DND-41 (cell line): ENCODE results near the gene REEP5.
"Not testable (repeated sequence)": the region's sequence is repeated elsewhere in the genome, so short reads cannot be mapped to it uniquely, and the experiment has no call there.

Source experiments
- ATAC-seq: fragments of 200-7000 bp; cut with Tn5 transposase; 3 replicates; pipeline ENCODE4 v1.9.1; 2021; ENCODE audit warnings: low read depth; ENCODE audit not compliant: insufficient read depth
- DNase-seq: peaks from one replicate; pipeline ENCODE4 v3.0.0-alpha.2; 2020
- H2AFZ ChIP-seq: 2 replicates; pipeline ENCODE4 v1.6.0; 2012; ENCODE audit warnings: low read depth, low read length
- H3K27ac ChIP-seq: 2 replicates; pipeline ENCODE4 v1.5.1; 2012; ENCODE audit warnings: low read length, inconsistent platforms
- H3K27me3 ChIP-seq: fragments of 200-600 bp; sonication (generic); 2 replicates; pipeline ENCODE4 v1.6.0; 2012; ENCODE audit warnings: low read length, mild to moderate bottlenecking, inconsistent platforms; ENCODE audit not compliant: insufficient read depth, poor library complexity
- H3K36me3 ChIP-seq: 2 replicates; pipeline ENCODE4 v1.5.1; 2012; ENCODE audit warnings: low read length, inconsistent platforms; ENCODE audit not compliant: insufficient read depth
- H3K4me1 ChIP-seq: 2 replicates; pipeline ENCODE4 v1.5.1; 2012; ENCODE audit warnings: mild to moderate bottlenecking, low read length; ENCODE audit not compliant: insufficient read depth
- H3K4me2 ChIP-seq: 2 replicates; pipeline ENCODE4 v1.6.0; 2012; ENCODE audit warnings: mild to moderate bottlenecking, moderate library complexity, low read length, inconsistent platforms; ENCODE audit not compliant: insufficient read depth
- H3K4me3 ChIP-seq, 2 experiments: fragments of 200-600 bp in 1 of 2; shearing (Covaris generic) in 1 of 2; 2 replicates each; pipeline ENCODE4 v1.5.1; 2012 to 2016; ENCODE audit warnings: inconsistent platforms in 2 of 2, low read length in 2 of 2, mild to moderate bottlenecking in 2 of 2, low read depth in 1 of 2, moderate library complexity in 1 of 2
- H3K79me2 ChIP-seq: 2 replicates; pipeline ENCODE4 v1.6.0; 2012; ENCODE audit warnings: low read length, inconsistent platforms; ENCODE audit not compliant: insufficient read depth
- H3K9ac ChIP-seq: 2 replicates; pipeline ENCODE4 v1.6.0; 2012; ENCODE audit warnings: low read depth, mild to moderate bottlenecking, inconsistent platforms, low read length, moderate library complexity
- H3K9me3 ChIP-seq: 2 replicates; pipeline ENCODE4 v1.5.1; 2012; ENCODE audit warnings: low read length, moderate library complexity, mild to moderate bottlenecking, inconsistent platforms; ENCODE audit not compliant: insufficient read depth, severe bottlenecking
- H4K20me1 ChIP-seq: 2 replicates; pipeline ENCODE4 v1.6.0; 2012; ENCODE audit warnings: low read length; ENCODE audit not compliant: insufficient read depth
- CTCF ChIP-seq: IDR thresholded peaks from 2 replicates; pipeline ENCODE4 v1.5.1; 2012; ENCODE audit warnings: borderline replicate concordance, low read length, moderate library complexity, mild to moderate bottlenecking; ENCODE audit not compliant: poor library complexity, severe bottlenecking; ENCODE audit errors: extremely low read depth
- EZH2 ChIP-seq: IDR thresholded peaks from 3 replicates; pipeline ENCODE4 v1.6.1; 2012; ENCODE audit warnings: borderline replicate concordance, low read depth, mild to moderate bottlenecking, moderate library complexity, low read length, inconsistent platforms; ENCODE audit not compliant: severe bottlenecking

Gene REEP5

GRCh38 chr5:112907166-112907631, 14.8 kb downstream of the REEP5 start:
- Histone ChIP-seq H3K27me3 (no peaks in the 10 kb centered on the region), H2AFZ (no peak overlapping the region), H4K20me1 (peaks cover 13% of the 10 kb centered on the region), H3K9ac (no peak overlapping the region), H3K9me3 (no peaks in the 10 kb centered on the region), H3K4me2 (no peak overlapping the region), H3K4me3 (no peak overlapping the region), H3K4me1 (no peaks in the 10 kb centered on the region), H3K36me3 (peaks cover 60% of the 10 kb centered on the region), H3K27ac (no peak overlapping the region), H3K79me2 (peaks cover 57% of the 10 kb centered on the region)
- DNase-seq: no peak
- no peak; the same call in 2 of the 3 replicates for ATAC-seq
- TF ChIP-seq CTCF (no peak), EZH2 (no peak)

- H2AFZ ChIP-seq: no peak overlapping the region
- peaks cover 51% of the 10 kb centered on the region for H3K79me2 ChIP-seq
- H3K4me1 ChIP-seq: no peaks in the 10 kb centered on the region
- TF ChIP-seq EZH2: no peak
- no peak for TF ChIP-seq CTCF
- H3K4me2 ChIP-seq: no peak overlapping the region
- H3K36me3 ChIP-seq: peaks cover 60% of the 10 kb centered on the region
- no peak overlapping the region for H3K9ac ChIP-seq
- H3K27ac ChIP-seq: no peak overlapping the region
- no peak for ATAC-seq
- DNase-seq: no peak
- H4K20me1 ChIP-seq: peaks cover 13% of the 10 kb centered on the region
- H3K9me3 ChIP-seq: no peaks in the 10 kb centered on the region
- no peaks in the 10 kb centered on the region for H3K27me3 ChIP-seq
- H3K4me3 ChIP-seq: no peak overlapping the region
Observed at GRCh38 chr5:112906637-112907036, 15.4 kb downstream of the REEP5 start.

GRCh38 chr5:112904996-112905395, 17.0 kb downstream of the REEP5 start:
- not testable (repeated sequence) for H2AFZ ChIP-seq, H3K4me2 ChIP-seq, H3K9ac ChIP-seq, H3K4me3 ChIP-seq, H3K9me3 ChIP-seq, H3K27ac ChIP-seq, ATAC-seq, H3K27me3 ChIP-seq, DNase-seq, H3K4me1 ChIP-seq
- Histone ChIP-seq H3K36me3 (peaks cover 60% of the 10 kb centered on the region), H4K20me1 (peaks cover 13% of the 10 kb centered on the region), H3K79me2 (peaks cover 37% of the 10 kb centered on the region)

GRCh38 chr5:112902561-112902960, 19.5 kb downstream of the REEP5 start:
- peaks cover 13% of the 10 kb centered on the region for H4K20me1 ChIP-seq
- no peaks in the 10 kb centered on the region for H3K27me3 ChIP-seq
- TF ChIP-seq CTCF: no peak
- TF ChIP-seq EZH2: no peak
- no peak overlapping the region for H2AFZ ChIP-seq
- no peaks in the 10 kb centered on the region for H3K9me3 ChIP-seq
- no peak overlapping the region for H3K4me2 ChIP-seq
- H3K36me3 ChIP-seq: peaks cover 70% of the 10 kb centered on the region
- peaks cover 34% of the 10 kb centered on the region for H3K79me2 ChIP-seq
- no peak overlapping the region for H3K4me3 ChIP-seq
- no peak for ATAC-seq
- no peaks in the 10 kb centered on the region for H3K4me1 ChIP-seq
- H3K9ac ChIP-seq: no peak overlapping the region
- no peak for DNase-seq
- H3K27ac ChIP-seq: no peak overlapping the region
